Upper lobe of left lung (tissue), 6 donors: ENCODE results near the gene SLC2A14. TPM values are rescaled to one million over a fixed set of nuclear protein-coding genes. Genes with fewer than 3 reads are reported as not detected.
"Not testable (repeated sequence)": the region's sequence is repeated elsewhere in the genome, so short reads cannot be mapped to it uniquely, and the experiment has no call there.

Source experiments
- ATAC-seq, 2 donors: fragments of 200-7000 bp; cut with Tn5 transposase; one replicate each; pipeline ENCODE4 v1.9.1; 2022; ENCODE audit warnings: mild to moderate bottlenecking in 2 of 2, moderate library complexity in 2 of 2; ENCODE audit not compliant: low FRiP score in 2 of 2
- DNase-seq, 2 donors: peaks; one replicate each; pipeline ENCODE4 v3.0.0-alpha.2; 2019 to 2020
- H3K27ac ChIP-seq, 4 donors: fragments of 200-600 bp; sonication (generic); one replicate each; pipeline ENCODE4 v1.5.1; 2016 to 2019
- H3K27me3 ChIP-seq, 4 donors: fragments of 200-600 bp; sonication (generic); one replicate each; pipeline ENCODE4 v1.5.1; 2017 to 2019
- H3K36me3 ChIP-seq, 4 donors: fragments of 200-600 bp; sonication (generic); one replicate each; pipeline ENCODE4 v1.5.1; 2016 to 2019
- H3K4me1 ChIP-seq, 4 donors: fragments of 200-600 bp; sonication (generic); one replicate each; pipeline ENCODE4 v1.5.1; 2018 to 2019
- H3K4me3 ChIP-seq, 4 donors: fragments of 200-600 bp; sonication (generic); one replicate each; pipeline ENCODE4 v1.5.1; 2017 to 2019; ENCODE audit warnings: mild to moderate bottlenecking in 2 of 4, moderate library complexity in 1 of 4
- H3K9me3 ChIP-seq, 4 donors: fragments of 200-600 bp; sonication (generic); one replicate each; pipeline ENCODE4 v1.5.1; 2018 to 2019
- EP300 ChIP-seq, 4 donors: sonication (generic); formaldehyde crosslinking; IDR thresholded peaks; one replicate each; pipeline ENCODE4 v1.5.1; 2017; ENCODE audit warnings: antibody characterized with exemption in 4 of 4, control low read depth in 2 of 4
- POLR2A ChIP-seq, 4 donors: fragments of 450-650 bp; IDR thresholded peaks; one replicate each; pipeline ENCODE4 v1.5.1; 2016 to 2017; ENCODE audit warnings: antibody characterized with exemption in 4 of 4, mild to moderate bottlenecking in 2 of 4
- POLR2AphosphoS5 ChIP-seq, 2 donors: sonication (generic); formaldehyde crosslinking; IDR thresholded peaks; one replicate each; pipeline ENCODE4 v1.5.1; 2017; ENCODE audit warnings: antibody characterized with exemption in 2 of 2
- WGBS, 2 donors: methylation state at CpG; one replicate each; pipeline ENCODE4 v1.1.5; 2017 to 2018; 5-methylcytosine and 5-hydroxymethylcytosine counted together
- total RNA-seq, 6 donors: library from RNA; depleted of rRNA in 4 of 6; stranded (reverse); fragments of >200 nt in 4 of 6; gene quantifications; one replicate each; pipeline versions ENCODE4 v1.1.0 to v1.2.1, GENCODE V29; 2016 to 2021
- TF ChIP-seq, protein P1 (sequence below), 6 experiments: fragments of 450-650 bp in 4 of 6; fragments of 200-600 bp in 2 of 6; sonication (generic) in 2 of 6; IDR thresholded peaks; one replicate each; pipeline ENCODE4 v1.5.1; 2016 to 2019; ENCODE audit warnings: antibody characterized with exemption in 6 of 6
- donor health status: DM: no; HTN: no; CAD: no; lungs with moderate emphysema.
- donor health status: DM: no; HTN: yes; CAD: no; lungs with severe emphysema.

Gene SLC2A14
- total RNA-seq, 6 donors from 2014 or later: 0.17 to 3.2 TPM; not detected in 4

GRCh38 chr12:7787574-7788293 is 85.0 kb downstream of the SLC2A14 start:
- H3K27me3 ChIP-seq: no peaks in the 10 kb centered on the region
- peaks cover 0 to 6% (median 0%) of the 10 kb centered on the region in 4 donors for H3K4me1 ChIP-seq
- no peak for ATAC-seq
- TF ChIP-seq, protein P1, sequence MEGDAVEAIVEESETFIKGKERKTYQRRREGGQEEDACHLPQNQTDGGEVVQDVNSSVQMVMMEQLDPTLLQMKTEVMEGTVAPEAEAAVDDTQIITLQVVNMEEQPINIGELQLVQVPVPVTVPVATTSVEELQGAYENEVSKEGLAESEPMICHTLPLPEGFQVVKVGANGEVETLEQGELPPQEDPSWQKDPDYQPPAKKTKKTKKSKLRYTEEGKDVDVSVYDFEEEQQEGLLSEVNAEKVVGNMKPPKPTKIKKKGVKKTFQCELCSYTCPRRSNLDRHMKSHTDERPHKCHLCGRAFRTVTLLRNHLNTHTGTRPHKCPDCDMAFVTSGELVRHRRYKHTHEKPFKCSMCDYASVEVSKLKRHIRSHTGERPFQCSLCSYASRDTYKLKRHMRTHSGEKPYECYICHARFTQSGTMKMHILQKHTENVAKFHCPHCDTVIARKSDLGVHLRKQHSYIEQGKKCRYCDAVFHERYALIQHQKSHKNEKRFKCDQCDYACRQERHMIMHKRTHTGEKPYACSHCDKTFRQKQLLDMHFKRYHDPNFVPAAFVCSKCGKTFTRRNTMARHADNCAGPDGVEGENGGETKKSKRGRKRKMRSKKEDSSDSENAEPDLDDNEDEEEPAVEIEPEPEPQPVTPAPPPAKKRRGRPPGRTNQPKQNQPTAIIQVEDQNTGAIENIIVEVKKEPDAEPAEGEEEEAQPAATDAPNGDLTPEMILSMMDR (IDR thresholded peaks at IDR 0.05): no peak
- TF ChIP-seq EP300 (IDR thresholded peaks at IDR 0.05) (no peak), POLR2AphosphoS5 (IDR thresholded peaks at IDR 0.05) (no peak), POLR2A (IDR thresholded peaks at IDR 0.05) (no peak)
- no peak overlapping the region for H3K27ac ChIP-seq
- H3K9me3 ChIP-seq: no peaks in the 10 kb centered on the region
- H3K4me3 ChIP-seq: no peak overlapping the region
- no peak for DNase-seq
- 44 to 46% methylated on average over 13 of the region's 13 CpGs for WGBS, 2 donors
- no peaks in the 10 kb centered on the region for H3K36me3 ChIP-seq

DNA sequence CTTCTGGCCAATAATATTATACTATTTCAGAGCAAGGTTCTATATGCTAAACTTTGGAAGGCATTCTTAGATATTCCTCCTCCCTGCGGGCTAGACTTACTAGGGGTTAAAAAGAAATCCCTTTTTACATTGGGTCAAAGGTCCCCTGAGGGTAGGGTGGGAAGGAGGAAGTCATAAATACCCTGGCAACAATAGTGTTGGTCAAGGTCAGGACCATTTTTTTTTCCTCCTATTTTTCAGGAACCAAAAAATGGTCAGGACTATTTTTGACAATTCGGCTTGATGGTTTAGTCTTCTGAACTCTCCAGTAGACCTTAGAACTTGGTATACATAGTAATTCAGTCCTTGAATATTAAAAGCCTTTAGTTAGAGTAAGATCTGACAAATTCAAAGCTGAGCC is 88.0 kb downstream of the SLC2A14 start:
- Histone ChIP-seq H3K27me3 (no peaks in the 10 kb centered on the region), H3K4me1 (peaks cover 0 to 6% (median 0%) of the 10 kb centered on the region in 4 donors), H3K36me3 (no peaks in the 10 kb centered on the region), H3K4me3 (no peak overlapping the region), H3K27ac (no peak overlapping the region), H3K9me3 (no peaks in the 10 kb centered on the region)
- DNase-seq (no peak), ATAC-seq (no peak)
- WGBS, 2 donors: 42 to 62% methylated on average over 2 of the region's 2 CpGs
- no peak for TF ChIP-seq POLR2AphosphoS5 (IDR thresholded peaks at IDR 0.05)
- no peak for TF ChIP-seq EP300 (IDR thresholded peaks at IDR 0.05)
- TF ChIP-seq, protein P1 (IDR thresholded peaks at IDR 0.05): no peak
- TF ChIP-seq POLR2A (IDR thresholded peaks at IDR 0.05): no peak

DNA sequence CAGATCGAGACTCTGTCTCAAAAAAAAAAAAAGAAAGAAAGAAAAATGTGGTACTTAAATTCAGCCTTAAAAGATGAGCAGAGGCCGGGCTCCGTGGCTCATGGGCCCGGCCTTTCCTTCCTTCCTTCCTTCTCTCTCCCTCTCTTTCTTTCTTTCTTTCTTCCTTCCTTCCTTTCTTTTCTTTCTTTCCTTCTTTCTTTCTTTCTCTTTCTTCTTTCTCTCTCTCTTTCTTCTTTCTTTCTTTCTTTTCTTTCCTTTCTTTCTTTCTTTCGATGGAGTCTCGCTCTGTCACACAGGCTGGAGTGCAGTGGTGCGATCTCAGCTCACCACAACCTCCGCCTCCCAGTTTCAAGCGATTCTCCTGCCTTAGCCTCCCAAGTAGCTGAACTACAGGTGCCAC is 89.3 kb downstream of the SLC2A14 start:
- not testable (repeated sequence) for H3K9me3 ChIP-seq
- WGBS, 2 donors: 84 to 85% methylated on average over 9 of the region's 9 CpGs

GRCh38 chr12:7782055-7782454 is 90.7 kb downstream of the SLC2A14 start:
- ATAC-seq (no peak), DNase-seq (no peak)
- Histone ChIP-seq H3K36me3 (no peaks in the 10 kb centered on the region), H3K9me3 (no peaks in the 10 kb centered on the region), H3K4me1 (no peaks in the 10 kb centered on the region), H3K27me3 (no peaks in the 10 kb centered on the region), H3K4me3 (no peak overlapping the region), H3K27ac (no peak overlapping the region)
- WGBS, 2 donors: 90 to 92% methylated on average over 6 of the region's 6 CpGs
- TF ChIP-seq POLR2AphosphoS5 (IDR thresholded peaks at IDR 0.05): no peak
- TF ChIP-seq EP300 (IDR thresholded peaks at IDR 0.05): no peak
- TF ChIP-seq, protein P1 (IDR thresholded peaks at IDR 0.05): no peak
- no peak for TF ChIP-seq POLR2A (IDR thresholded peaks at IDR 0.05)

More for the DNA sequence above, 89.3 kb downstream of the SLC2A14 start:
- not testable (repeated sequence) for H3K4me1 ChIP-seq, ATAC-seq, DNase-seq, H3K27me3 ChIP-seq, H3K27ac ChIP-seq, H3K4me3 ChIP-seq, H3K36me3 ChIP-seq

DNA sequence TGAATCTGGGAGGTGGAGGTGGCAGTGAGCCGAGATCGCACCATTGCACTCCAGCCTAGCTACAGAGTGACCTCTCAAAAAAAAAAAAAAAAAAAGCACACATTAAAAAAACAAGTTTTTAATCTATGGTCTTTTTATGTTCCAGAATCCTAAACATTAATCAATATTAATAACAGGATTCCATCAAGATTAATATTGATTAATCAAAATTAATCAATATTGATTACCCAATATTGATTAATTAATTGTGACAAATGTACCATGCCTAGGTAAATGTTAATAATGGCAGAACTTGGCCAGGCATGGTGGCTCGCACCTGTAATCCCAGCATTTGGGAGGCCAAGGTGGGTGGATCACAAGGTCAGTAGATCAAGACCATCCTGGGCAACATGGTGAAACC is 91.4 kb downstream of the SLC2A14 start:
- no peaks in the 10 kb centered on the region for H3K9me3 ChIP-seq
- ATAC-seq: no peak
- H3K27ac ChIP-seq: no peak overlapping the region
- no peak overlapping the region for H3K4me3 ChIP-seq
- H3K36me3 ChIP-seq: no peaks in the 10 kb centered on the region
- H3K27me3 ChIP-seq: no peaks in the 10 kb centered on the region
- no peaks in the 10 kb centered on the region for H3K4me1 ChIP-seq
- DNase-seq: no peak
- WGBS, 2 donors: 72 to 78% methylated on average over 3 of the region's 3 CpGs
- TF ChIP-seq POLR2A (IDR thresholded peaks at IDR 0.05) (no peak), POLR2AphosphoS5 (IDR thresholded peaks at IDR 0.05) (no peak), EP300 (IDR thresholded peaks at IDR 0.05) (no peak)
- TF ChIP-seq, protein P1 (IDR thresholded peaks at IDR 0.05): no peak
